ENCODE measurements around the gene SARS2.

DNA sequence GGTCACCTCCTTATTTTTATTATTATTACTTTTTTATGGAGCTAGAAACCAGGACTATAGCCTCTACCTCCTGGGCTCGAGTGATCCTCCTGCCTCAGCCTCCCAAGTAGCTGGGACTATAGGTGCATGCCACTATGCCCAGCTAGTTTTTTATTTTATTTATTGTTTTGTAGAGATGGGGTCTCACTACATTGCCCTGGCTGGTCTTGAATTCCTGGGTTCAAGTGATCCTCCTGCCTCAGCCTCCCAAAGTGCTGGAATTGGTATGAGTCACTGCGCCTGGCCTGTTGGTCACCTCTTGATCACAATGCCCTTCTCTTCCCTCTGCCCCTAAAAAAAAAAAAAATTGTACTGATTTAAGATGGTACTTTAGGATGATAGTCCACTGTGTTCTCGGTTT, 20.6 kb upstream of the SARS2 start:
- TF ChIP-seq, protein P1, sequence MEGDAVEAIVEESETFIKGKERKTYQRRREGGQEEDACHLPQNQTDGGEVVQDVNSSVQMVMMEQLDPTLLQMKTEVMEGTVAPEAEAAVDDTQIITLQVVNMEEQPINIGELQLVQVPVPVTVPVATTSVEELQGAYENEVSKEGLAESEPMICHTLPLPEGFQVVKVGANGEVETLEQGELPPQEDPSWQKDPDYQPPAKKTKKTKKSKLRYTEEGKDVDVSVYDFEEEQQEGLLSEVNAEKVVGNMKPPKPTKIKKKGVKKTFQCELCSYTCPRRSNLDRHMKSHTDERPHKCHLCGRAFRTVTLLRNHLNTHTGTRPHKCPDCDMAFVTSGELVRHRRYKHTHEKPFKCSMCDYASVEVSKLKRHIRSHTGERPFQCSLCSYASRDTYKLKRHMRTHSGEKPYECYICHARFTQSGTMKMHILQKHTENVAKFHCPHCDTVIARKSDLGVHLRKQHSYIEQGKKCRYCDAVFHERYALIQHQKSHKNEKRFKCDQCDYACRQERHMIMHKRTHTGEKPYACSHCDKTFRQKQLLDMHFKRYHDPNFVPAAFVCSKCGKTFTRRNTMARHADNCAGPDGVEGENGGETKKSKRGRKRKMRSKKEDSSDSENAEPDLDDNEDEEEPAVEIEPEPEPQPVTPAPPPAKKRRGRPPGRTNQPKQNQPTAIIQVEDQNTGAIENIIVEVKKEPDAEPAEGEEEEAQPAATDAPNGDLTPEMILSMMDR (IDR thresholded peaks at IDR 0.05; ENCODE audit: low read length), result no peak
- TF ChIP-seq EZH2 (IDR thresholded peaks at IDR 0.05; ENCODE audit: borderline replicate concordance, low read length), result no peak

Measured in OCI-LY1 (cell line).